ENCODE measurements around the gene NR0B2.

GRCh38 chr1:26882696-26883463 is 30.9 kb downstream of the NR0B2 start:
- no peak for TF ChIP-seq RARB (CRISPR knock-in tag; IDR thresholded peaks at IDR 0.05)
- no peak for TF ChIP-seq CSRNP3 (CRISPR knock-in tag; IDR thresholded peaks at IDR 0.05)
- no peak for TF ChIP-seq ARNTL (CRISPR knock-in tag; IDR thresholded peaks at IDR 0.05; ENCODE audit: borderline replicate concordance, low read depth)
- TF ChIP-seq GLIS3 (CRISPR knock-in tag; IDR thresholded peaks at IDR 0.05): no peak
- no peak for TF ChIP-seq TSHZ2 (CRISPR knock-in tag; IDR thresholded peaks at IDR 0.05)
- no peak for TF ChIP-seq CREB5 (CRISPR knock-in tag; IDR thresholded peaks at IDR 0.05; ENCODE audit: low read depth)
- no peak for TF ChIP-seq OSR1 (CRISPR knock-in tag; IDR thresholded peaks at IDR 0.05)

All from SK-N-SH treated with all-trans-retinoic acid at 6 μM for 48 hours (cell line).